Measurements from ENCODE around the gene CTNND2. TPM values are rescaled to one million over a fixed set of nuclear protein-coding genes. Genes with fewer than 3 reads are reported as not detected.

CTNND2 gene
- polyA plus RNA-seq, 1 donor from 2014 or later: 67.0 TPM

- H3K4me2 ChIP-seq (ENCODE audit: low read length): no peak overlapping the region
- H3K27me3 ChIP-seq (ENCODE audit: insufficient read depth, low read depth, low read length): no peaks in the 10 kb centered on the region
- no peak overlapping the region for H2AFZ ChIP-seq (ENCODE audit: low read depth, low read length)
- no peak overlapping the region for H3K9ac ChIP-seq (ENCODE audit: low read length)
- no peaks in the 10 kb centered on the region for H3F3A ChIP-seq (ENCODE audit: insufficient read depth, low read length, poor library complexity, severe bottlenecking)
- no peak overlapping the region for H3K4me3 ChIP-seq (ENCODE audit: low read length)
- H3K9me2 ChIP-seq (ENCODE audit: insufficient read depth, low read length): no peaks in the 10 kb centered on the region
- no peaks in the 10 kb centered on the region for H3K36me3 ChIP-seq (ENCODE audit: insufficient read depth, low read length)
- H3K27ac ChIP-seq (ENCODE audit: low read length): no peak overlapping the region
- no peak for TF ChIP-seq REST (IDR thresholded peaks at IDR 0.05; ENCODE audit: borderline replicate concordance)
- TF ChIP-seq RAD21 (conservative IDR thresholded peaks at IDR 0.05): no peak
- TF ChIP-seq CTCF (IDR thresholded peaks at IDR 0.05; ENCODE audit: poor library complexity, severe bottlenecking): no peak
- no peak for TF ChIP-seq SMC3 (conservative IDR thresholded peaks at IDR 0.05; ENCODE audit: poor library complexity)
- no peak for TF ChIP-seq TAF1 (IDR thresholded peaks at IDR 0.05; ENCODE audit: low read depth)
- no peak for TF ChIP-seq MXI1 (conservative IDR thresholded peaks at IDR 0.05; ENCODE audit: poor library complexity, severe bottlenecking)
- no peak for TF ChIP-seq EP300 (conservative IDR thresholded peaks at IDR 0.05; ENCODE audit: poor library complexity, severe bottlenecking)
- TF ChIP-seq EZH2 (IDR thresholded peaks at IDR 0.05; ENCODE audit: borderline replicate concordance, insufficient read depth, low read length, poor library complexity, severe bottlenecking): no peak
- TF ChIP-seq POLR2AphosphoS5 (IDR thresholded peaks at IDR 0.05): no peak
- H3K79me2 ChIP-seq (replicated peaks; ENCODE audit: insufficient read depth, low read length): peaks cover 15% of the 10 kb centered on the region
- no peaks in the 10 kb centered on the region for H4K20me1 ChIP-seq (ENCODE audit: insufficient read depth)
- no peaks in the 10 kb centered on the region for H3K9me3 ChIP-seq (ENCODE audit: low read length)
These were observed 111.6 kb downstream of the CTNND2 start for GRCh38 chr5:11792621-11793020.

- H2AFZ ChIP-seq (ENCODE audit: low read depth, low read length): no peak overlapping the region
- H3K4me3 ChIP-seq (ENCODE audit: low read length): peak overlapping the region; percentile 43
- no peaks in the 10 kb centered on the region for H3K9me2 ChIP-seq (ENCODE audit: insufficient read depth, low read length)
- no peaks in the 10 kb centered on the region for H3K36me3 ChIP-seq (ENCODE audit: insufficient read depth, low read length)
- H3K9ac ChIP-seq (ENCODE audit: low read length): no peak overlapping the region
- no peak for TF ChIP-seq EZH2 (IDR thresholded peaks at IDR 0.05; ENCODE audit: borderline replicate concordance, insufficient read depth, low read length, poor library complexity, severe bottlenecking)
- TF ChIP-seq TAF1 (IDR thresholded peaks at IDR 0.05; ENCODE audit: low read depth): no peak
- TF ChIP-seq REST (IDR thresholded peaks at IDR 0.05; ENCODE audit: borderline replicate concordance): no peak
- no peak for TF ChIP-seq MXI1 (conservative IDR thresholded peaks at IDR 0.05; ENCODE audit: poor library complexity, severe bottlenecking)
- TF ChIP-seq EP300 (conservative IDR thresholded peaks at IDR 0.05; ENCODE audit: poor library complexity, severe bottlenecking): no peak
- TF ChIP-seq RAD21 (conservative IDR thresholded peaks at IDR 0.05): no peak
- no peak for TF ChIP-seq CTCF (IDR thresholded peaks at IDR 0.05; ENCODE audit: poor library complexity, severe bottlenecking)
- TF ChIP-seq POLR2AphosphoS5 (IDR thresholded peaks at IDR 0.05): no peak
- no peaks in the 10 kb centered on the region for H3K27me3 ChIP-seq (ENCODE audit: insufficient read depth, low read depth, low read length)
- H3F3A ChIP-seq (ENCODE audit: insufficient read depth, low read length, poor library complexity, severe bottlenecking): no peaks in the 10 kb centered on the region
- peaks cover 18% of the 10 kb centered on the region for H3K79me2 ChIP-seq (replicated peaks; ENCODE audit: insufficient read depth, low read length)
- no peaks in the 10 kb centered on the region for H4K20me1 ChIP-seq (ENCODE audit: insufficient read depth)
- H3K9me3 ChIP-seq (ENCODE audit: low read length): no peaks in the 10 kb centered on the region
- H3K27ac ChIP-seq (ENCODE audit: low read length): peak overlapping the region; percentile 83
- no peak overlapping the region for H3K4me2 ChIP-seq (ENCODE audit: low read length)
These were observed 112.5 kb downstream of the CTNND2 start for GRCh38 chr5:11791792-11792191.
